Prostate gland (tissue), 2 donors: Measurements from ENCODE around the gene PUS10.

Experiments used
- CTCF ChIP-seq, 4 experiments: fragments of 200-600 bp in 2 of 4; fragments of 450-650 bp in 2 of 4; sonication (generic) in 2 of 4; IDR thresholded peaks; 1 replicate in 3 of 4; 2 replicates in 1 of 4; pipeline ENCODE4 v1.5.1; 2016 to 2019; ENCODE audit warnings: antibody characterized with exemption in 4 of 4, mild to moderate bottlenecking in 2 of 4, moderate library complexity in 2 of 4
- POLR2A ChIP-seq: fragments of 450-650 bp; IDR thresholded peaks from one replicate; pipeline ENCODE4 v1.6.1; 2016; ENCODE audit warnings: antibody characterized with exemption, mild to moderate bottlenecking
- POLR2AphosphoS5 ChIP-seq: sonication (generic); formaldehyde crosslinking; IDR thresholded peaks from one replicate; pipeline ENCODE4 v1.6.1; 2017; ENCODE audit warnings: antibody characterized with exemption

GRCh38 chr2:60934165-60934722 lies 83.8 kb downstream of the PUS10 start:
- no peak for TF ChIP-seq CTCF (IDR thresholded peaks at IDR 0.05)
- no peak for TF ChIP-seq POLR2A
- no peak for TF ChIP-seq POLR2AphosphoS5
